ENCODE results near the gene ADRA2C. TPM values are rescaled to one million over a fixed set of nuclear protein-coding genes. Genes with fewer than 3 reads are reported as not detected.
A peak's percentile ranks its signal among the peaks of the same experiment; 100 is the strongest.

Gene ADRA2C
- total and polyA plus RNA-seq, 2 of the 13 experiments (the other 11 are each of a cell fraction or from before 2014, with no cell fraction given), result 15.4 to 69.7 TPM

- peak; percentile 74 for TF ChIP-seq ARID5B (CRISPR knock-in tag; IDR thresholded peaks at IDR 0.05)
- no peak for TF ChIP-seq NFE2L2 (IDR thresholded peaks at IDR 0.05; ENCODE audit: low read length)
- TF ChIP-seq ZNF800 (CRISPR knock-in tag; IDR thresholded peaks at IDR 0.05), result peak; percentile 58; the same call in 1 of the 2 replicates
- TF ChIP-seq ZNF776 (CRISPR knock-in tag; IDR thresholded peaks at IDR 0.05), result peak; percentile 83
- TF ChIP-seq KAT2B (IDR thresholded peaks at IDR 0.05; ENCODE audit: borderline replicate concordance, low read depth, low read length), result no peak
- no peak for TF ChIP-seq ZFP1 (CRISPR knock-in tag; IDR thresholded peaks at IDR 0.05)
- no peak for TF ChIP-seq ZNF354B (CRISPR knock-in tag; IDR thresholded peaks at IDR 0.05)
- TF ChIP-seq EP300 (IDR thresholded peaks at IDR 0.05; ENCODE audit: low read depth in 2 of 2, low read length in 2 of 2), result no peak
- TF ChIP-seq EP300 (CRISPR knock-in tag; IDR thresholded peaks at IDR 0.05; ENCODE audit: borderline replicate concordance), result peak; percentile 48; the same call in 1 of the 2 replicates
- no peak for TF ChIP-seq HNF4A (CRISPR knock-in tag; IDR thresholded peaks at IDR 0.05)
- TF ChIP-seq MTF1 (CRISPR knock-in tag; IDR thresholded peaks at IDR 0.05), result no peak
- TF ChIP-seq THAP11 (CRISPR knock-in tag; IDR thresholded peaks at IDR 0.05), result peak; percentile 71; the same call in 1 of the 2 replicates
- peak; percentile 85; the same call in 1 of the 2 replicates for TF ChIP-seq TEF (CRISPR knock-in tag; IDR thresholded peaks at IDR 0.05)
- TF ChIP-seq TSC22D2 (CRISPR knock-in tag; IDR thresholded peaks at IDR 0.05; ENCODE audit: borderline replicate concordance), result peak; percentile 99
- TF ChIP-seq ZNF724P (CRISPR knock-in tag; IDR thresholded peaks at IDR 0.05; ENCODE audit: borderline replicate concordance), result peak; percentile 97
- TF ChIP-seq KDM3A (CRISPR knock-in tag; IDR thresholded peaks at IDR 0.05; ENCODE audit: low read depth), result peak; percentile 65; the same call in 1 of the 2 replicates
- peak; percentile 82; the same call in 1 of the 2 replicates for TF ChIP-seq MIXL1 (CRISPR knock-in tag; IDR thresholded peaks at IDR 0.05)
- TF ChIP-seq IRF1 (CRISPR knock-in tag; IDR thresholded peaks at IDR 0.05; ENCODE audit: low read depth), result peak; percentile 92; the same call in 1 of the 2 replicates
These were observed 25.8 kb downstream of the ADRA2C start (continued) for GRCh38 chr4:3791910-3792542.

All from HepG2 (cell line).